Stimulated activated CD4-positive, alpha-beta T cell treated with anti-CD3 and anti-CD28 coated beads, Interleukin-12 subunit alpha, Interleukin-12 subunit beta, amount 100 ng/mL, for 24 hours (primary cell): ENCODE measurements around the gene PEPD.

Experiments
- DNase-seq, 2 experiments: peaks; one replicate each; pipeline ENCODE4 v3.0.0-alpha.2; 2020; ENCODE audit warnings: low read depth in 2 of 2

The PEPD gene

GRCh38 chr19:33359581-33359980, 162.0 kb downstream of the PEPD start:
- DNase-seq: no peak

GRCh38 chr19:33358408-33358807, 163.2 kb downstream of the PEPD start:
- no peak for DNase-seq

GRCh38 chr19:33357556-33357955, 164.0 kb downstream of the PEPD start:
- no peak for DNase-seq

- DNase-seq: no peak
These were observed 166.1 kb downstream of the PEPD start for GRCh38 chr19:33355535-33355934.

- no peak for DNase-seq
These were observed 170.9 kb downstream of the PEPD start for GRCh38 chr19:33350538-33351309.

GRCh38 chr19:33349319-33350289, 172.0 kb downstream of the PEPD start:
- DNase-seq: no peak

GRCh38 chr19:33348301-33349010, 173.1 kb downstream of the PEPD start:
- no peak for DNase-seq

- no peak for DNase-seq
These were observed 174.3 kb downstream of the PEPD start for GRCh38 chr19:33347300-33347699.

- no peak for DNase-seq
These were observed 174.9 kb downstream of the PEPD start for GRCh38 chr19:33346665-33347064.

GRCh38 chr19:33345163-33345562, 176.4 kb downstream of the PEPD start:
- no peak for DNase-seq

- no peak for DNase-seq
These were observed 177.0 kb downstream of the PEPD start for GRCh38 chr19:33344573-33344925.

GRCh38 chr19:33343859-33344572, 177.6 kb downstream of the PEPD start:
- DNase-seq: no peak

GRCh38 chr19:33343301-33343700, 178.3 kb downstream of the PEPD start:
- DNase-seq: no peak

GRCh38 chr19:33340991-33341390, 180.6 kb downstream of the PEPD start:
- no peak for DNase-seq

GRCh38 chr19:33339016-33339984, 182.3 kb downstream of the PEPD start:
- no peak for DNase-seq
